Measurements from ENCODE around the gene MAU2. TPM values are rescaled to one million over a fixed set of nuclear protein-coding genes. Genes with fewer than 3 reads are reported as not detected.

Gene MAU2
- total and polyA plus RNA-seq, 2 of the 13 experiments (the other 11 are each of a cell fraction or from before 2014, with no cell fraction given) = 16.8 to 33.8 TPM

GRCh38 chr19:19366434-19367396, 46.1 kb downstream of the MAU2 start (continued):
- TF ChIP-seq PRDM15 (CRISPR knock-in tag; IDR thresholded peaks at IDR 0.05) (no peak), ZBTB7B (CRISPR knock-in tag; IDR thresholded peaks at IDR 0.05) (peak; percentile 81), ZNF598 (CRISPR knock-in tag; IDR thresholded peaks at IDR 0.05; ENCODE audit: borderline replicate concordance) (peak; percentile 94), RNF2 (conservative IDR thresholded peaks at IDR 0.05; ENCODE audit: low read depth) (no peak), KDM3A (CRISPR knock-in tag; IDR thresholded peaks at IDR 0.05; ENCODE audit: low read depth) (peak; percentile 87), KMT2A (CRISPR knock-in tag; IDR thresholded peaks at IDR 0.05) (peak; percentile 87), ATF5 (CRISPR knock-in tag; IDR thresholded peaks at IDR 0.05; ENCODE audit: low read depth) (no peak), DPF2 (CRISPR knock-in tag; IDR thresholded peaks at IDR 0.05; ENCODE audit: borderline replicate concordance, low read depth) (no peak), DDIT3 (CRISPR knock-in tag; IDR thresholded peaks at IDR 0.05) (no peak), RBM22 (optimal IDR thresholded peaks at IDR 0.05; ENCODE audit: low read length) (no peak), TCF12 (IDR thresholded peaks at IDR 0.05) (no peak), TCF12 (CRISPR knock-in tag; IDR thresholded peaks at IDR 0.05) (no peak), ZNF777 (CRISPR knock-in tag; IDR thresholded peaks at IDR 0.05) (no peak), ZNF446 (CRISPR knock-in tag; IDR thresholded peaks at IDR 0.05) (no peak), MED1 (CRISPR knock-in tag; IDR thresholded peaks at IDR 0.05) (peak; percentile 72), CEBPB (IDR thresholded peaks at IDR 0.05; ENCODE audit: borderline replicate concordance, low read depth, low read length) (no peak), TFDP1 (CRISPR knock-in tag; IDR thresholded peaks at IDR 0.05; ENCODE audit: borderline replicate concordance) (peak; percentile 33; the same call in 1 of the 2 replicates), NCOA2 (CRISPR knock-in tag; IDR thresholded peaks at IDR 0.05) (no peak), MAF1 (CRISPR knock-in tag; IDR thresholded peaks at IDR 0.05; ENCODE audit: borderline replicate concordance) (no peak), BHLHE40 (IDR thresholded peaks at IDR 0.05; ENCODE audit: low read length) (no peak; the same call in 1 of the 2 replicates), FOXA3 (CRISPR knock-in tag; IDR thresholded peaks at IDR 0.05) (peak; percentile 64), ZNF674 (CRISPR knock-in tag; IDR thresholded peaks at IDR 0.05; ENCODE audit: low read depth) (no peak), SIX1 (CRISPR knock-in tag; IDR thresholded peaks at IDR 0.05; ENCODE audit: borderline replicate concordance) (no peak; the same call in 1 of the 2 replicates), ZNF138 (CRISPR knock-in tag; IDR thresholded peaks at IDR 0.05; ENCODE audit: low read depth) (no peak), TMF1 (CRISPR knock-in tag; IDR thresholded peaks at IDR 0.05; ENCODE audit: low read depth) (no peak), ZNF510 (CRISPR knock-in tag; IDR thresholded peaks at IDR 0.05; ENCODE audit: low read depth) (no peak)

Data from HepG2 (cell line).